Endothelial cell of umbilical vein (primary cell): ENCODE measurements around the gene ETV6. TPM values are rescaled to one million over a fixed set of nuclear protein-coding genes. Genes with fewer than 3 reads are reported as not detected.

Source experiments
- BruUV-seq: library from RNA; stranded (reverse); fragments of 400-500 nt; replicated peaks from 2 replicates; lab custom pipeline; 2021; lab: Mats Ljungman, UMichigan
- CTCF ChIA-PET: fragments of 300-600, 350-600 bp; sonication (Branson Sonifier 250); formaldehyde crosslinking; loops from one replicate; lab custom pipeline; 2021; ENCODE audit warnings: antibody characterized with exemption, inconsistent platforms; lab: Charles Lee
- POLR2A ChIA-PET: fragments of 300-600, 350-600 bp; sonication (Branson Sonifier 250); formaldehyde crosslinking; loops from one replicate; lab custom pipeline; 2021; ENCODE audit warnings: antibody characterized with exemption, inconsistent platforms; lab: Charles Lee
- DNase-seq: peaks from one replicate; pipeline ENCODE4 v3.0.0-alpha.2; 2011; ENCODE audit warnings: low read depth, low spot score
- FAIRE-seq: peaks from 2 replicates; lab custom pipeline; 2011; peaks lifted over from hg19 to GRCh38; lab: Jason Lieb, UNC
- H2AFZ ChIP-seq: 2 replicates; pipeline ENCODE4 v1.6.0; 2012; ENCODE audit warnings: low read depth, low read length, control low read depth, inconsistent platforms
- H3K27ac ChIP-seq: 2 replicates; pipeline ENCODE4 v1.5.1; 2011; ENCODE audit warnings: low read depth, mild to moderate bottlenecking, control low read depth, low read length, moderate library complexity; ENCODE audit not compliant: insufficient read depth
- H3K27me3 ChIP-seq, 2 experiments: 2 replicates each; pipeline versions ENCODE4 v1.6.0 to v1.6.1; 2011; ENCODE audit warnings: low read length in 2 of 2, mixed read lengths in 1 of 2; ENCODE audit not compliant: control insufficient read depth in 2 of 2, insufficient read depth in 2 of 2
- H3K36me3 ChIP-seq, 2 experiments: 2 replicates in 1 of 2; 3 replicates in 1 of 2; pipeline ENCODE4 v1.5.1; 2011; ENCODE audit warnings: low read length in 2 of 2, mild to moderate bottlenecking in 1 of 2, moderate library complexity in 1 of 2; ENCODE audit not compliant: control insufficient read depth in 2 of 2, insufficient read depth in 2 of 2; ENCODE audit errors: extremely low read depth in 1 of 2
- H3K4me1 ChIP-seq: 3 replicates; pipeline ENCODE4 v1.5.1; 2011; ENCODE audit warnings: mild to moderate bottlenecking, low read length; ENCODE audit not compliant: control insufficient read depth, insufficient read depth; ENCODE audit errors: extremely low read depth
- H3K4me2 ChIP-seq: 2 replicates; pipeline ENCODE4 v1.6.1; 2011; ENCODE audit warnings: low read length, control low read depth, mixed read lengths; ENCODE audit not compliant: insufficient read depth
- H3K4me3 ChIP-seq, 3 experiments: fragments of 200-600 bp in 1 of 3; sonication (generic), shearing (Covaris generic) in 1 of 3; replicated peaks in 1 of 3; 2 replicates each; pipeline ENCODE4 v1.5.1; 2011 to 2016; ENCODE audit warnings: control low read depth in 3 of 3, low read length in 3 of 3, mild to moderate bottlenecking in 2 of 3, inconsistent platforms in 1 of 3, low read depth in 1 of 3, moderate library complexity in 1 of 3; ENCODE audit not compliant: insufficient read depth in 1 of 3
- H3K79me2 ChIP-seq: 2 replicates; pipeline ENCODE4 v1.6.0; 2012; ENCODE audit warnings: low read length, inconsistent platforms; ENCODE audit not compliant: control insufficient read depth, insufficient read depth
- H3K9ac ChIP-seq: replicated peaks from 2 replicates; pipeline ENCODE3; 2011; ENCODE audit warnings: low read length, control low read depth; ENCODE audit not compliant: insufficient read depth; ENCODE audit errors: extremely low read depth
- H3K9me1 ChIP-seq: replicated peaks from 3 replicates; pipeline ENCODE4 v1.6.0; 2011; ENCODE audit warnings: mild to moderate bottlenecking, low read length; ENCODE audit not compliant: control insufficient read depth, insufficient read depth; ENCODE audit errors: extremely low read depth
- H3K9me3 ChIP-seq: replicated peaks from 2 replicates; pipeline ENCODE4 v1.5.1; 2012; ENCODE audit warnings: low read length, inconsistent platforms; ENCODE audit not compliant: control insufficient read depth, insufficient read depth
- H4K20me1 ChIP-seq: replicated peaks from 2 replicates; pipeline ENCODE3; 2011; ENCODE audit warnings: mild to moderate bottlenecking, low read length; ENCODE audit not compliant: control insufficient read depth, insufficient read depth; ENCODE audit errors: extremely low read depth
- EZH2 ChIP-seq: IDR thresholded peaks from 2 replicates; pipeline ENCODE4 v1.6.1; 2012; ENCODE audit warnings: borderline replicate concordance, low read depth, mild to moderate bottlenecking, moderate library complexity, low read length, inconsistent platforms; ENCODE audit not compliant: severe bottlenecking
- FOS ChIP-seq: IDR thresholded peaks from 2 replicates; pipeline ENCODE4 v1.6.1; 2011; ENCODE audit warnings: mild to moderate bottlenecking, low read length, moderate library complexity, borderline replicate concordance; ENCODE audit not compliant: insufficient read depth
- GATA2 ChIP-seq: IDR thresholded peaks from 2 replicates; pipeline ENCODE4 v1.7.0; 2011; ENCODE audit warnings: low read depth, mild to moderate bottlenecking, moderate library complexity, mixed read lengths, low read length; ENCODE audit not compliant: insufficient read length, insufficient read depth
- JUN ChIP-seq: IDR thresholded peaks from 2 replicates; pipeline ENCODE4 v1.6.1; 2011; ENCODE audit warnings: borderline replicate concordance, low read depth; ENCODE audit not compliant: insufficient read length, insufficient read depth
- MYC ChIP-seq: IDR thresholded peaks from one replicate; pipeline ENCODE4 v1.6.1; 2011; ENCODE audit warnings: mild to moderate bottlenecking, low read depth, low read length
- POLR2A ChIP-seq: IDR thresholded peaks from 2 replicates; pipeline ENCODE4 v1.6.1; 2012; ENCODE audit warnings: low read depth, mild to moderate bottlenecking, control low read depth, low read length
- POLR2AphosphoS5 ChIP-seq: IDR thresholded peaks from 2 replicates; pipeline ENCODE4 v1.6.1; 2012; ENCODE audit warnings: low read depth, mild to moderate bottlenecking, control low read depth, low read length, moderate library complexity; ENCODE audit not compliant: insufficient read depth
- dilution Hi-C: fragments of 300-500 bp; cut with MboI; formaldehyde crosslinking; loops from one replicate; pipeline ENCODE4 v1.15.0; 2019; ENCODE audit warnings: low sequenced_read_pairs; ENCODE audit not compliant: extremely low pct_ligation_motif_present
- intact Hi-C: fragments of 100-400 bp; cut with micrococcal nuclease; formaldehyde crosslinking; loops from one replicate; pipeline ENCODE4 v1.10.0; 2022
- polyA plus RNA-seq, 4 experiments: library from polyadenylated mRNA; depleted of rRNA in 3 of 4; stranded (reverse) in 3 of 4; unstranded in 1 of 4; fragments of >200 nt; gene quantifications; 2 replicates each; pipeline versions ENCODE4 v1.2.1 to v1.2.3, GENCODE V29; 2011 to 2012; ENCODE audit warnings: missing spikeins in 1 of 4
- total RNA-seq: library from RNA; stranded (reverse); gene quantifications from 2 replicates; pipeline ENCODE4 v1.2.3, GENCODE V29; 2021
- TF ChIP-seq, protein P1 (sequence below), 2 donors: IDR thresholded peaks; 1 replicate in 1 of 2; 2 replicates in 1 of 2; pipeline ENCODE4 v1.5.1; 2011; ENCODE audit warnings: low read length in 2 of 2, mild to moderate bottlenecking in 2 of 2, moderate library complexity in 2 of 2, control low read depth in 1 of 2, inconsistent platforms in 1 of 2, low read depth in 1 of 2; ENCODE audit not compliant: insufficient read depth in 1 of 2; ENCODE audit errors: extremely low read depth in 1 of 2
- TF ChIP-seq, protein P2 (sequence below): IDR thresholded peaks from 2 replicates; pipeline ENCODE4 v1.6.1; 2011; ENCODE audit not compliant: insufficient read depth, insufficient read length

ETV6 gene
- total and polyA plus RNA-seq, 2 donors (not counting 3 experiments of a cell fraction or from before 2014, with no cell fraction given), result 15.9 to 57.1 TPM

DNA sequence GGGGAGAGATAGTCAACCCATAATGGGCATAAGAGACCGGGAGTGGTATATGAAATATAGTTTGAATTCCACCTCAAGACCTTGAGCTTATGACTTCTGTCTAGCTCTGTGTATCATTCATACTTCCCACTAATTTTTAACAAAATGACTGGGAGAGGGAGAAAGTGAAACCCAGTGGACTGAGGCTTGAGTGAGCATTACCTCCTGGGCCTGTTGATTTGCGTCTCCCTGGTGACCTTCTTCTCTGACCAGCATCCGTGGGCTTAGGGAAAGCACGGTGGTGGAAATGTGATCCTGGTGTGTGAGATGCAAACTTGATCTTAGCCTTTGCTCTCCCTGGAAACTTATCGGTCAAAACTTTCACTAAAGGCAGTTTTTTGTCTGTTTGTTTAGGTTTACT, 213.3 kb downstream of the ETV6 start:
- dilution Hi-C loops, result no loop called here
- H3K4me2 ChIP-seq, result peak overlapping the region; percentile 83
- intact Hi-C loops, result loop anchor here (1.0 to 5.0 kb wide), 3 partner anchors 16 to 145 kb away; no protein-coding TSS in a partner anchor
- peak overlapping the region; percentile 82 for H3K9ac ChIP-seq
- TF ChIP-seq, protein P1, sequence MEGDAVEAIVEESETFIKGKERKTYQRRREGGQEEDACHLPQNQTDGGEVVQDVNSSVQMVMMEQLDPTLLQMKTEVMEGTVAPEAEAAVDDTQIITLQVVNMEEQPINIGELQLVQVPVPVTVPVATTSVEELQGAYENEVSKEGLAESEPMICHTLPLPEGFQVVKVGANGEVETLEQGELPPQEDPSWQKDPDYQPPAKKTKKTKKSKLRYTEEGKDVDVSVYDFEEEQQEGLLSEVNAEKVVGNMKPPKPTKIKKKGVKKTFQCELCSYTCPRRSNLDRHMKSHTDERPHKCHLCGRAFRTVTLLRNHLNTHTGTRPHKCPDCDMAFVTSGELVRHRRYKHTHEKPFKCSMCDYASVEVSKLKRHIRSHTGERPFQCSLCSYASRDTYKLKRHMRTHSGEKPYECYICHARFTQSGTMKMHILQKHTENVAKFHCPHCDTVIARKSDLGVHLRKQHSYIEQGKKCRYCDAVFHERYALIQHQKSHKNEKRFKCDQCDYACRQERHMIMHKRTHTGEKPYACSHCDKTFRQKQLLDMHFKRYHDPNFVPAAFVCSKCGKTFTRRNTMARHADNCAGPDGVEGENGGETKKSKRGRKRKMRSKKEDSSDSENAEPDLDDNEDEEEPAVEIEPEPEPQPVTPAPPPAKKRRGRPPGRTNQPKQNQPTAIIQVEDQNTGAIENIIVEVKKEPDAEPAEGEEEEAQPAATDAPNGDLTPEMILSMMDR (IDR thresholded peaks at IDR 0.05; ENCODE audit: extremely low read depth in 1 of 2, insufficient read depth in 1 of 2, low read depth in 1 of 2, low read length in 2 of 2), result no peak
- TF ChIP-seq EZH2, result no peak
- TF ChIP-seq POLR2A, result no peak
- no peak for TF ChIP-seq JUN
- TF ChIP-seq FOS, result no peak
- no peak for TF ChIP-seq POLR2AphosphoS5
- TF ChIP-seq, protein P2, sequence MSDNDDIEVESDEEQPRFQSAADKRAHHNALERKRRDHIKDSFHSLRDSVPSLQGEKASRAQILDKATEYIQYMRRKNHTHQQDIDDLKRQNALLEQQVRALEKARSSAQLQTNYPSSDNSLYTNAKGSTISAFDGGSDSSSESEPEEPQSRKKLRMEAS, result no peak
- TF ChIP-seq MYC, result no peak
- no peak for TF ChIP-seq GATA2
- peaks cover 7% of the 10 kb centered on the region for H3K79me2 ChIP-seq
- peaks cover 0 to 8% of the 10 kb centered on the region in 2 experiments for H3K36me3 ChIP-seq
- ChIA-PET POLR2A (no interaction called here), CTCF (interaction anchor here (1.0 to 2.5 kb wide), 4 partner anchors 28 to 281 kb away, joined by 3 to 9 read pairs (median 4); no protein-coding TSS in a partner anchor)
- H3K9me3 ChIP-seq, result no peaks in the 10 kb centered on the region
- H4K20me1 ChIP-seq, result no peaks in the 10 kb centered on the region
- H3K4me3 ChIP-seq, result no peak overlapping the region
- H3K27me3 ChIP-seq, result no peaks in the 10 kb centered on the region
- no TSS peak for BruUV-seq
- no peak overlapping the region for H2AFZ ChIP-seq
- H3K4me1 ChIP-seq, result peaks cover 42% of the 10 kb centered on the region
- peak overlapping the region; percentile 98 for H3K27ac ChIP-seq
- DNase-seq, result peak; percentile 69
- no peak for FAIRE-seq
- H3K9me1 ChIP-seq, result no peaks in the 10 kb centered on the region
